Stimulated activated CD8-positive, alpha-beta memory T cell treated with anti-CD3 and anti-CD28 coated beads, Interleukin-7, amount 100 ng/mL, for 4 hours (primary cell): ENCODE results near the gene ETNK2.
"Not testable (repeated sequence)": the region's sequence is repeated elsewhere in the genome, so short reads cannot be mapped to it uniquely, and the experiment has no call there.

Experiments used
- DNase-seq, 2 donors: peaks; one replicate each; pipeline ENCODE4 v3.0.0-alpha.2; 2020; ENCODE audit warnings: low read depth in 2 of 2

The ETNK2 gene

DNA sequence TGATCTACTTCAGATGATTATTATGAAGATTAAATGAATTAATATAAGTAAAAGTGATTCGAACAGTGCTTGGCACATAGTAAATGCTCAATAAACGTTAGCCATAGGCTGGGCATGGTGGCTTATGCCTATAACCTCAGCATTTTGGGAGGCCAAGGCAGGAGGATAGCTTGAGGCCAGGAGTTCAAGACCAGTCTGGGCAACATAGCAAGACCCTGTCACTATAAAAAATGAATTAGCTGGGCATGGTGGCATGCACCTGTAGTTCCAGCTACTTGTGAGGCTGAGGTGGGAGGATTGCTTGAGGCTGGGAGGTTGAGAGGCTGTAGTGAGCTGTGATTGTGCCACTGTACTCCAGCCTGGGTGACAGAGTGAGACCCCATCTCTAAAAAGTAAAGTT, 52.1 kb downstream of the ETNK2 start:
- DNase-seq, result not testable (repeated sequence)

DNA sequence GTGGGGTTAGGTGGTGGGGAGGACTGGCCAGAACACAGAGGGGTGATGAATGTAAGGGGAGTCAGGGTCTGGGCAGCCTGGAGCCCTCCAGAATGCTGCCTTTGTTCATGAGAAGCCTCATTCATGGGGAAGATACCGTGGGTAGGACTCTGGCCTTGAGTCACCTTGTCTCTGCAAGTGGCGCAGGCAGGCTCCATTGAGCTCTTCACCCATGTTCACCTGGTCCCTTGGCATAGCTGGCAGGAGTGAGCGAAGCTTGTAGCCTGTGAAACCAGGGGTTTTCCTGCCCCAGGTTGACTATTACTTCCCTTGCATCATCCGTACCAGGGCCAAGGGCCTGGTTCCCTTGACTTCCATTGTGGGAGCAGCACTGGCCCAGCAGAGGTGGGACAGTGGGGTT, 53.2 kb downstream of the ETNK2 start:
- DNase-seq, result no peak

DNA sequence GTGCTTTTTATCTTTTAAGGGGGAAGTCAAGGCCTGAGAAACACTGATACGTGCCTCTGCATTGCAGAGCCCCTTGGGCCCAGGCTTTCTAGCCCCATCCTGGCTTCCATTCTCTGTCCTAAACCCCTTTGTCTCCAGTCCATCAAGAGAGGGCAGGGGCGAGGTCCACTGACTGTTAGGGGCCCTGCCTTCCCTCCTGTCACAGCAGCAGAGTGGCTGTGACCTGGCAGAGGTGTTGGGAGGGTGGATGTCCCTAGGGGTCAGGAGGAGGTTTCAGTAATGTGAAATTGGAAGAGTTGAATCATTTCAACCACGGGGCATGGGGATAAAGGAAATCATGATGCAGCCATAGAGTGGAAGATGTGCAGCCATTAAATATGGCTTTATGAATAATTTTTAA, 54.9 kb downstream of the ETNK2 start:
- DNase-seq, result no peak

DNA sequence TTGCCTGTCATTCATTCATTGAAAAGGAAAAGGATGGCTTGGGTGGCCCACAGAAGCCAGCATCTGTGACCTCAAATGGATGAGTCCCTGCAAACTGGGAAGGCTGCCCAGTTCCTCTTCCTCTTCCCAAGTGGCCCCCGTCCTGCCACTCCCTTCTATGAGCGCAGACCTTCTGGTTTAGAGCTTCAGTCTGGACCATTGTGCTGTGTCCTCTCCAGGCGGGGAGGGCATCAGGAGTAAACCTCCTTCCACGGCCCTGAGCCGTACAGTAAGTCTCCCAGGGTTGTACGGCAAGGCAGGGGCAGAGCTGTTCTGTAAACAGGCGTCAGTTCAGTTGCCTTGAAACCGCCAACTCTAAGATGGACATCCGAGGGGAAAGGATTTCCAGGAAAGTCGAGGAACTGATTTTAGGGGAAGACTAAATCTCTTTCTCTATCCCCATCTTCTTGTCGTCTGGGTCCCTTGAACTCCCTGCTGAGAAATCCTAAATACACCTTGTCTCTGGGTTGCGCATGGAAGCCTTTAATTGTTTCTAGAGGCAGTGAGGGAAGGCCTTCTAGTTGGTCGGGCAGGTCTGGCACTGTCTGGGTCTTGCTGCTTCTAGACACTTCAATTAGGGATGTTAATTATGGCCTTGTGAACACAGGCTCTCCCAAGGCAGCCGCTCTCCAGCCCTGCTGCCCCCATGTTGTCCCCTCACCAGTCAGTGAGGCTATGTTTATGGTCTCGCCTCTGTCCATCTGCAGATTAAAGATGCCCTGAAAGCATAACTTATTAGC, 56.8 kb downstream of the ETNK2 start:
- DNase-seq, result no peak

DNA sequence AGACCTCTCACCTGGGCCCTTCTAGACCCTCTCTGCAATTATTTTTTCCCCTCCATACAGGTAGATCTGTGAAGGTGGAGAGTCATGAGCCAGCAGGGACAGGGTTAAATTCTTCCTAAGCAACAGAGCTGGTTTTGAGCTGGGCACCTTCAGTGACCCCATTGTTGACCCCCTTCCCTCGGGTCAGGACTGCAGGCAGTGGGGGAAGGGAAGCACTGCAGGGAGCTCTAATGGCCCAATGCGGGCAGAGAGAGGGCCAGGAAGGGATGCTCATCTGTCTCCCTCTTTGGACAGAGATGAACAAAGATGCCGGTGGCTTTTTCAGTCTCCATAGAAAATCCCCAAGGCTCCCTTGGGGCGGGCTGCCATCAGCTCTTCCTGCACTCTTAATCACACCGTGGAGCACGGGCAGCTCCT, 57.5 kb downstream of the ETNK2 start:
- DNase-seq, result no peak

DNA sequence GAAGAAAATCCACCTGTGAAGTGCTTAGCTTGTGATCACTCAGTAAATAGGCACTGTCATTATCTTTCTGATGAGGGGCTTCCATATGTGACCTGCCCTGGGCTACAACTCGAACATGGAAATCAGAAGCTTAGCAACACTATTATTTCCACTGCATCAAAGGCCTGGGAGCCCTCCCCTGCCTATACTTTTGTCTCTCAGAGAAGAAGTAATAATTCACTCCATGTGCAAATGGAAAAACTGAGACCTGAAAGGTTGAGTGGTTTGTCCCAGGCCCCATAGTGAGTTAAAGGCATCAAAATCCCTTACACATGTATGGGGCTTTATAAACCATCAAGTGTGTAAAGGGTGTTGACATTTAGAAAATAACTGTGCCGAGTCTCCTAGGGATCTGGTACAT, 58.1 kb downstream of the ETNK2 start:
- no peak for DNase-seq

DNA sequence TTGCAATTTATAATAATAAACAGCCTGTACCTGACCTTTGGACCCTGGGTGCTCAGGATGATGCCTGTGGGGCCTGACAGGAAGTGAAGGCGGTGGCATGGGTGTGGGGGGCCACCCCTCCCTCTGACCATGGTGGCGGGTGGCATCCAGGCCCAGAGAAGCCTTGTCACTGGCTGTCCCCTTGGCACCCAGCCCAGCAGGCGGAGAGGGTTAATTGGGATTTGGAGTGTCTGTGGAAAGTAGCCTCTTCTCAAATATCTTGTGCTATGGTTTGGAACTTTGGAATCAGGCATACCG, 58.5 kb downstream of the ETNK2 start:
- no peak for DNase-seq

DNA sequence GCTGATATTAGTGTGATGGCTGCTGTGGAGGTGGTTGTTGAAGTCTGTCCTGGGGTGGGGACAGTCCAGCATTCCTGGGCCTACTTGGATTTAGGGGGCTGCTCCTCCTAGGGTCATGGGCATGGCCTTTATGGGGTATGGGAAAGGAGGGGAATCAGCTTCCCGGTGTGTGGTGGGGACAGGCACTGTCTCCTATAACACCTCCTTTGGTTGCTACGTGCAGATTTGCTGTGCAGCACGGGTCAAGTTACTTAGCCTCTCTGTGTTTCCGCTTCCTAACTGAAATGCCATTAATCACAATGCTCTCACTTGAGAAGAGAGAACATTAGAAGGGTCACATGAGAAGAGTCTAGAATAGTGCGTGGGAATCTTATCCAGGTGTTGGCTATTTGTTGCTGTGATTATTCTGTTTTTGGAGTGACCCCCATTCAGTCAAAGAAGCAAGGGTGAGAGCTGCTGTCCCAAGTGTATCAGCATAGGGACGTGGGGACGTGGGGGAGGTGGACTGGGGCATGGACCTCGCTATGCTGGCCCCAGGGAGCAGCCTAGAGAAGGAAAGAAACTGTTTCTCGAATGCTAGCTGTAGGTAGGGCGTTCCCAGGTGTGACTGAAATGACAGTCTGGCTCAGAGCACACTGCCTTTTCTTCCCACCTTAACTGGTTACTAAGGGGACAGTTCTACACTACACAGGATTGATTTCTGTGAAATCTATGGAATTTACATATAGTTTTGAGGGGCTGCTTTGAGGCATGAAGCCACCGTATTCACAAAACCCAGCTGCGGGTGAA, 59.0 kb downstream of the ETNK2 start:
- DNase-seq, result no peak

DNA sequence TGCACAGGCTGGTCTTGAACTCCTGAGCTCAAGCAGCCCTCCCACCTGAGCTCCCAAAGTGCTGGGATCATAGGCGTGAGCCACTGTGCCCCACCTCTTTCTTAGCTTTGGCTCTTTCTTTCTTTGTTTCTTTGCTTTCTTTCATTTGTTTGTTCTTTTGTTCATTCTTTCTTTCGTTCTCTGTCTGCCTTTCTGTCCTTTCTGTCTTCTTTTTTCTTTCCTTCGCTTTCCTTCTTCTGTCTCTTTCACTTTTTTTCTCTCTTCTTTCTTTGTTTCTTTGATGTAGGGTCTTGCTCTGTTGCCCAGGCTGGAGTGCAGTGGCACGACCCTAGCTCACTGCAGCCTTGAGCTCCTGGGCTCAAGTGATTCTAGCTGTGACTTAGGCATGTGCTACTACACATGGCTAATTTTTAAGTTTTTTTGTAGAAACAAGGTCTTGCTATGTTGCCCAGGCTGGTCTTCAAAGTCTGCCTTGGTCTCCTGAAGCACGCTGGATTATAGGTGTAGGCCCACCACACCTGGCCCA, 60.0 kb downstream of the ETNK2 start:
- no peak for DNase-seq

DNA sequence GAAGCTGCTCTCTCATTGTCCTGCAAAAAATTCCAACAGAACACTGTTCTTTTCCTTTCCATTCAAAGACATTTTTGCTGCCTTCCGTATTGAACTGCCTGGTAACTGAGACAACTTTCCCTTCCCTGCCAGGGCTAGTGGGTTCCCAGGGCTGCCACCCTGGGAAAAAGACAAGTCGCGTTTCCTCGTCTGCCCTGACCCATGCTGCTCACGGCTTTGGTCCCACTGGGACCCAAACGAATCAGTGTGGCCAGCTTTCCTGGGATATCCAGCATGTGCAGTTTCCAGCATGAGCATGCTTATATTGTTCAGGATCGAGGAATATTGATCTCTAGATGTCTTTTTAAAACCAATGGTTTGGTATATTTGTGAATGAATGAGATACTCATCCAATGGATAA, 60.8 kb downstream of the ETNK2 start:
- no peak for DNase-seq

DNA sequence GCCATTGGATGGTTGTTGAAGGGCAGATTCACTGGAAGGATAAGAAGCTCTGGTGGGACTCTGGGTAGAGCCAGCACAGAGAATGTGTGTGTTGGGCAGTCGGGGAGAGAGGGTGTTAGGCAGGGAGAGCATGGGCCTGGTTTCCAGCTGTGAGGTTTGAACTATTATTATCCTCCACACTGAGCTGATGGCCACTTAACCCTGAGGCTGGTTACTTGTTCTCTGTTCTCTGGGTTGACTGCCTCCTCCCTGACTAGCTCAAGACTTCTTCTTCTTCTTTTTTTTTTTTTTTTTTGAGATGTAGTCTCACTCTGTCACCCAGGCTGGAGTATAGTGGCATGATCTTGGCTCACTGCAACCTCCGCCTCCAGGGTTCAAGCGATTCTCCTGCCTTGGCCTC, 61.7 kb downstream of the ETNK2 start:
- not testable (repeated sequence) for DNase-seq

DNA sequence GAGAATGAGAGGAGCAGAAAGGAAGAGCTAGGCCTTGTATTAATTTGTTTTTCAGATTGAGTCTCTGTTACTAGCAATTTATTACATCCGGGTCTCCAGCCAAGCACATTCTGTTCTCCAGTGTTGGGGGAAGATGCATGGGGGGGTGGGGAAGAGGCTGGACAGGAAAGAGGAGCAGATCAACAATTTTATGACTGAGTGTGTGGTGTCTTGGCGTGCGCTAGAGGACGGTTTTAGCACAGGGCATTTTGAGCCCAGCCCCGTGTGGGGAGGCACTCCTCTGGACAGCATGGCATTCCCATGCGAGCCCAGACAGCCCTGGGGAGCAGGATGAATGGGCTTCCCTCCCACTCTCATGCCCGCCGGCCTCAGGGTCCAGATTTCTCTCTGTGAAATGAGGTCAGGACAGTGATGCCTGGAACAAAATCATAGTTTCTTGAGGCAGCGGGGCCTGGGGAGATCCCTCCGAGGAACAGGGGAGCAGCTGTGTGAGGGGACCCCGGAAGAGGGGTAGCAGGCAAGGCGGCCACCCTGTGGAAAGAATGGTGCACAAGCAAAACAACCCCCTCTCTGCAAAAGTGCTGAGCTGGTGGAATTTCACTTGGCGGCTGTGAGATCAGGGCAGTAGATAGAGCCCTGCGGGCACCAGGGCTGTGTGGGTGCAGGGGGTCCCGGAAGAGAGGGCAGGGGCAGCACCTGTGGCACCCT, 62.6 kb downstream of the ETNK2 start:
- no peak for DNase-seq

DNA sequence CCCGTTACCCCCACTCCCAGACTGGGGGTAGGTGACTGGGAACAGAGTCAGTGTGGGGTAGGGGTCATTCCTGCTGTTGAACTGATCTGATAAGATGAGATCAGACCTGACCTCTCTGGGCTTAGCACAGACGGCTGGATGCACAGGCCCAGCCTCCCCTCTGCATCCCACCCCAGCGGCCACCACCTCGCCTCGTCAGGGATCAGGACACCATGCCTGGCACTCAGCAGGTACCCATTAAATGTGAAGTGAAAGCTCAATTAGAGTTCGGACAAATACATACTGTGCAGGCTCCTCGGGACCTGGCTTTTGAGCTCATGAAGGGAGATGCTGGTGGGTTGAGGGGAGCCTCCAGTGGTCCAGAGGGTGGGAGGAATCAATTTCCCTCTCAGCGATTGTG, 63.2 kb downstream of the ETNK2 start:
- DNase-seq, result no peak

DNA sequence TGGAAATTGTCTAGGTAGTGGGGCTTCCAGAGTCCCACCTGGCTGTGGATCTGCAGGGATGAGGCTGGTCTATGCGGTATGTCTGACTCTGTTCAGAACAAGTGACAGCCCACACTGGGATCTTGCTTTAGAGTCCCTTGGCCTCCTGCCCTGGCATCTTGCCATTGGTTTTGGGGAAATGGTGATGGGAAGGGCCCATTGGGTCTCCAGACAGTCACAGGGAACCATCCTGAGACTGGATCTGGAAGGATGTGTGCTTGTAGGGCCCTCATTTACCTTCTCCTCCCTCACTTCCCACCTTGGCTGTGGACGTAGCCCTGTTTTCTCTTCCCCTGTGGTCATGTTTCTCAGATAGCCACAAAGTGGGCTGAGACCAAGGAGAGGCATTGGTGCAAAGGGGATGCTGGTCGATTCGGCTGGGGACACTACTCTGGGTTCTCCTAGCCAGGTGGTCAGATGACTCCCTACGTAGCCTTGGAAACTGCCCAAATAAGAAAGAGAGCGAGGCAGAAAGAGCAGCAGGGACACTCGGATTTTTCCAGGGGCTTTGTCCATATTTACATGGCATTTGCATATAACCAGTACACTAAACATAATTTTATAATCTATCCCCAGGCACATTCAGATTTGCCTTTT, 63.8 kb downstream of the ETNK2 start:
- DNase-seq, result no peak

DNA sequence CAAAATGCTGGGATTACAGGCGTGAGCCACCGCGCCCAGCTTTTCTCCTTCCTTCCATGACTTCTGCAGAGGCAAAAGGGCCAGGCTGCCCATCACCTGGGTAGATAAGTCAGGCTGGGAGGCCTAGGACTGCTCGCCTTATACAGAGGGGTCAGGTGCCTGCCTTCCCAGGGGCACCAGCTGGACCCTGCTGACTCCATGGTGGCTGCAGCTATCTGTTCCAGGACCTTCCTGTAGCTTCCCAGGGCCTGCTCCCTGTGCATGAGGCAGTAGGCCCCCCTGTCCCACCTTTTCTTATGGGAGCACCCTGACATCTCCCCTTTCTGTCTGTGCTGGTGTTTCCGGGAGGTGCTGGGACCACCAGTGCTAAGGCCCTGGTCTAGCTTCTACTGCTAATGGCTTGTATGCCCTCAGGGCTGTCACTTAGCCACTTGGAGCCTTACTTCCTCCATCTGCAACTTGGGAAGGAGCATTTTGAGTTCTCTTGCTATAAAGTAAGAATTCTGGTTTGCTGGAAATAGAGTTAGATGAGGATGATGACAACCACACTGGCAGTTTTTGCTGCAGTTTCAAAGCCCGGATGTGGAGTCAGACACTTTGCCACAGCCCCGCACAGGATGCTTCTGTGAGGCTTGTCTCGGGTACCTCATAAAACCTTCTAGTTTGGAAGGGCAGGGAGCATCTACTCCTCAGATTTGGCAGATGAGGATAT, 64.5 kb downstream of the ETNK2 start:
- no peak for DNase-seq

DNA sequence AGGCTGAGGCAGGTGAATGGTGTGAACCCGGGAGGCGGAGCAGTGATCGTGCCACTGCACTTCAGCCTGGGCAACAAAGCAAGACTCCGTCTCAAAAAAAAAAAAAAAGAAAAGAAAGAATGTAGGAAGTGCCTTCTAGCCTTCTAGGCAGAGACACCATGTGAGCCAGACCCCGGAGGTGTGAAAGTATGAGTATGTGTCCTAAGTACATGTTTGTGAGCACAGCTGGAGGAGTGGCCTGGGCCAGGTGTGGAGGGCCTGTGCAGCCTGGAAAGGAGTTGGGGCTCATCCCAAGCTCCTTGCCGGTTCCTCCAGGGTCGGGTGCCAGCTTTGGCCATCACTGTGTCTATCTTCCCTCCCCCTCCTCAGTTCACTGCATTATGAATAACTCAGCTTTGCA, 66.0 kb downstream of the ETNK2 start:
- no peak for DNase-seq

DNA sequence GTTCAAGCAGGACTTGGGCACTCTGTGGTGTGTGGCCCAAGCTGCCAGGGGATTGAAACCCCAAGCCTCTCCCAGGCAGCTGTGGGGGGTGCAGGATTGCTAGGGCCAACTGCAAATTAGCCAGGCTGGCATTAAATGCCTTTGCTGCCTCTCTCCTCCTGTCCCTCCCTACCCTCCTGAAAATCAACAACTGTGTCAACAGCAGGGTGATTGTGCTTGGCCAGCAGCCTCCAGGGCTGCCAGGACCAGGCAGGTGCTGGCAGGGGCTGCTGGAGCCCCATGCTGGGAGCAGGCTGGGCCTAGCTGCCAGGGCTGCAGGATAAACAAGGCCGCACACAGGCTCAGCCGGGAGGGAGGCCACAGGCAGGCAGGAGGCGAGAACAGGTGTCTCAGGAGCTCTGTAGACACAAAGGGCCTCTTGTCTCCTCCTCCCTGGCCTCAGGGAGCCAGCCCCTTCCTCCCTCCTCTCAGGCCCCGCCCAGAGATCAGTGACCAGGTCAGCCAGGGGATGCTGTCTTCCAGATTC, 67.5 kb downstream of the ETNK2 start:
- DNase-seq, result no peak

DNA sequence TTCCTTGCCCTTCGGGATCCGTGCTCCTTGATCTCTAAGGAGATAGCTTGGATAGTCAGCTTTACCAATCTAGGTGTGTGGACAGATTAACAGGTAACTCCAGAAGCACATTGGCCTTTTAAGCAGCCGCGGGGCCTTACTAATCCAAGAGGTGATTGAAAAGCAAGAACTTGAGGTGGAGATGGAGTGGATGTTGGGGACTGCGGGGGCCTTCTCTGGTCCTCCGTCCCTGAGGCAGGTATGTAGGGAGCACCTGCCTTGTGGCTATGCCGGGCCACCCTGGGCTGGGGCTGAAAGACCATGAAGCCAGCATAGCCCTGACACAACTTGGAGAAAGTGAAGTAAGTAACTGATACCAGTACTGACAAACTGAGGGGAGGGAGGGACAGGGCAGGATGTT, 68.4 kb downstream of the ETNK2 start:
- no peak for DNase-seq

DNA sequence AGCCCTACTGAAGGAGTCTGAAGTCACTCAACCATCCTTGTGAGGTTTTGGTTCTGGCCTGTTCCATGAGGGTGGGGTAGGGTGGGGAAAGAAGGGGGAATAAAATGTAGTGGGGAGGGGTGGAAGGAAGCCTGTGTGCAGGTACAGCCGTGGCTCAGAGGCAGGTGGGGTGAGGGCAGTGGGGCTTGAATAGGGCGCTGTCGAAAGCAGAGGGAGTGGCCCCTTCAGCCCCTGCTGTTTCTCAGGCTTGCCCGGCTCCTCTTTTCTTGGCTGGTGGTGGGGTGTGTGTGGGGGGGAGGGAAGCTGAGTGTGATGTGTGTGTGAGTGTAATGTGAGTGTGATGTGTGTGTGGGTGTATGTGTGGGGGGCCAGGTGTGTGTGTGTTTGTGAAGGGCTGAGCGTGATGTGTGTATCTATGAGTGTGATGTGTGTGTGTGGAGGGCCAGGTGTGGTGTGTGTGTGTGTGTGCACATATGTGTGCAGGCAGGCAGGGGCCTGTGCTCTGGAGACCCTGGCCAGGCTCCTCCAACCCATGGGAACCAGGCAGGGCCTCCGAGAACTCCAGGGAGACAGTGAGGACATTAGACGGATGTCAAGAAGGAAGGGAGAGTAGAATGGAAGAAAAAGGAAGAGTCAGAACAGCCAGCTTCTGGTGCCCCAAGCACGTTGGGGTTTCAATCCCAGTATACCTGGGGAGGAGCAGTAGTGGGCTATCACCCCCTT, 69.9 kb downstream of the ETNK2 start:
- DNase-seq, result no peak

DNA sequence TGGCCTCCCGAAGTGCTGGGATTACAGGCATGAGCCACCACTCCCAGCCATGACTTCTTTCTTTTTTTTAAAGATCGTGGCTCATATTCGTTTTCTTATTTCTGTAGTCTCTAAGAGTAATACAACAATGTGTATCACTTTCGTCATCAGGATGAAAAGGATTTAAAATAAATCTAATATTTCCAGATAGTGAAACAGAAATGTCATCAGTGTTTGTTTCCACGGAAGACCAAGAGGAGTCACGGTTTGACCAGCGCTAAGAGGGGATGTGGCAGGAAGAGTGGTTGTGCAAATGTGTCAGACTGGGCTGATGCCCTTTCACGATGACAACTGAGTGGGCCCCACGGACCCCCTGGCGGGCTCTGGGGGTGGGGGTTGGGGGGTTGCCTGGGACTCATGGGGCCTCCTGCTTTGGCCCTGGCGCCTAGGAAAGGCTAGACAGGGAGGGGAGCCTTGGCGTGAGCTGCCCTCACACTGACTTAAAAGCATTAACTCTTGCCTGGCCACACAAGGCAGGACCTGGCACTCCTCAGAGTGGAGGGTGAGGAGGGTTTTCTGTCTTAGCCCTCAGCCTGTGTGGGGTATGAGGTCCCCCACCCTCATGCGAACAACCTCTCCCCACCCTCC, 70.6 kb downstream of the ETNK2 start:
- no peak for DNase-seq
